Measurements from ENCODE around the gene SPIRE2.
"Not testable (repeated sequence)": the region's sequence is repeated elsewhere in the genome, so short reads cannot be mapped to it uniquely, and the experiment has no call there.

SPIRE2 gene

DNA sequence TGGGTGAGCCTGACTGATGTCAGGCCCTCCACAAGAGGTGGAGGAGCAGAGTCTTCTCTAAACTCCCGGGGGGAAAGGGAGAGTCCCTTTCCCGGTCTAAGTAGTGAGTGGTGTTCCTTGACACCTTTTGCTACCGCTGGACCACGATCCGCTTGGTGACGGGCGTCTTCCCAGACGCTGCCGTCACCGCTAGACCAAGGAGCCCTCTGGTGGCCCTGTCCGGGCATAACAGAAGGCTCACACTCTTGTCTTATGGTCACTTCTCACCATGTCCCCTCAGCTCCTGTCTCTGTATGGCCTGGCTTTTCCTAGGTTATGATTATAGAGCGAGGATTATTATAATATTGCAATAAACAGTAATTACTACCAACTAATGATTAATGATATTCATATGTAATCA is 35.2 kb upstream of the SPIRE2 start:
- H3K36me3 ChIP-seq (ENCODE audit: insufficient read depth, low read length), result peaks cover 22% of the 10 kb centered on the region
- H3K27me3 ChIP-seq (ENCODE audit: control insufficient read depth, insufficient read depth, low read length); H3K9ac ChIP-seq (ENCODE audit: low read depth, low read length); H3K4me2 ChIP-seq (ENCODE audit: low read length); H3K4me3 ChIP-seq (ENCODE audit: low read length); H3K4me1 ChIP-seq (ENCODE audit: control insufficient read depth, insufficient read depth, low read length); H3K9me3 ChIP-seq (replicated peaks; ENCODE audit: low read length): not testable (repeated sequence)

DNA sequence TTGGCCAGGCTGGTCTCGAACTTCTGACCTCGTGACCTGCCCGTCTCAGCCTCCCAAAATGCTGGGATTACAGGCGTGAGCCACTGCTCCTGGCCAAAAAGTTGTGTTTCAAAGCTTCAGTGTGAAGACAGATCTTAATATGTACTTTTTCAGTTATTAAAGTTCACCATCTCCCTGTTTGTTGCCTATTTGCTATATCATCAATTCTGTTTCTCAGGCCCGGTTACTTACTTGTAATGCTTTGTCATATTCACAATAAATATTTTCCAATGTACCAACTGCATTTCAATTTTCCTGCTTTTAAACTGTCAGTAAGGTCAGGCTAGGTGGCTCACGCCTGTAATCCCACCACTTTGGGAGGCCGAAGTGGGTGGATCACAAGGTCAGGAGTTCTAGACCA is 34.3 kb upstream of the SPIRE2 start:
- Histone ChIP-seq H3K27me3 (ENCODE audit: control insufficient read depth, insufficient read depth, low read length) (no peaks in the 10 kb centered on the region), H3K4me2 (ENCODE audit: low read length) (no peak overlapping the region), H3K9me3 (replicated peaks; ENCODE audit: low read length) (no peaks in the 10 kb centered on the region), H3K9ac (ENCODE audit: low read depth, low read length) (no peak overlapping the region), H3K4me3 (ENCODE audit: low read length) (no peak overlapping the region), H3K36me3 (ENCODE audit: insufficient read depth, low read length) (peaks cover 27% of the 10 kb centered on the region), H3K4me1 (ENCODE audit: control insufficient read depth, insufficient read depth, low read length) (no peaks in the 10 kb centered on the region)

DNA sequence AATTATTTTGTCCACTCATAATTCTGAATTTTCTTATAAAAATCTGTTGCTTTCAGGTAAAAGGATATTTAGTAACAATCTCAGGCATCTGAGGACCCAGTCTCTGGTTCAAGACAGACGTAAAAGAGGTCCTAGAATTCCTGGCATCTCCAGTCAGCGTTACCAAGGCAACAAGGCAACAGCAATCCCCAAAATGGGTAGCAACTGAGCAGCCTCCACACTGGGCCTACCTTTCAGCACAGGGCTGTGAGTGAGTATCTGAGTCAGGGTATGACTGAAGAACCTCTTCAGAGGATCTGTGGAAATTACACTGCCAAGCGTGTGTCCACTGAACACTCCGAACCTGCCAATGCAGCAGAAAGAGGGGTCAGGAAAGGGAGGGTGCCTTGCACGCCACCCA is 32.6 kb upstream of the SPIRE2 start:
- H3K27me3 ChIP-seq (ENCODE audit: control insufficient read depth, insufficient read depth, low read length), result no peaks in the 10 kb centered on the region
- no peak overlapping the region for H3K4me3 ChIP-seq (ENCODE audit: low read length)
- H3K4me2 ChIP-seq (ENCODE audit: low read length), result no peak overlapping the region
- H3K4me1 ChIP-seq (ENCODE audit: control insufficient read depth, insufficient read depth, low read length), result no peaks in the 10 kb centered on the region
- H3K9ac ChIP-seq (ENCODE audit: low read depth, low read length), result no peak overlapping the region
- H3K36me3 ChIP-seq (ENCODE audit: insufficient read depth, low read length), result peaks cover 23% of the 10 kb centered on the region
- H3K9me3 ChIP-seq (replicated peaks; ENCODE audit: low read length), result no peaks in the 10 kb centered on the region

DNA sequence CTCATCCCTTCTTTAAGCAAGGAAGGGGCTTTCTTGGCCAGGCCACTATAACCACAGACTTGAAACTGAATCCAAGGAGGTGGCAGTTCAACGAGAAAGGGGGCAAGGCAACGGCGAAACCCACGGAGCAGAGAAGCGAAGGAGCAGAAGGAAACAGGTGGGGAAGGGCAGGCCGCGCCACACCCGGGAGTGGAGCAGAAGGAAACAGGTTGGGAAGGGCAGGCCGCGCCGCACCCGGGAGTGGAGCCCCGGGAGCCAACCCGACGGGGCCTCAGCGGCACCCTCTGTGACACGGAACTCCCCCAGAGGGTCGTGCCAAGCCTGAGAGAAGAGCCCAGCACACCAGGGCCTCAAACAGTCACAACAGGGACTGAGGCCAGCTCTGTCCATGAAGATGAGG is 32.2 kb upstream of the SPIRE2 start:
- Histone ChIP-seq H3K4me3 (ENCODE audit: low read length) (no peak overlapping the region), H3K27me3 (ENCODE audit: control insufficient read depth, insufficient read depth, low read length) (no peaks in the 10 kb centered on the region), H3K4me2 (ENCODE audit: low read length) (no peak overlapping the region), H3K9me3 (replicated peaks; ENCODE audit: low read length) (no peaks in the 10 kb centered on the region), H3K36me3 (ENCODE audit: insufficient read depth, low read length) (peaks cover 19% of the 10 kb centered on the region), H3K4me1 (ENCODE audit: control insufficient read depth, insufficient read depth, low read length) (no peaks in the 10 kb centered on the region), H3K9ac (ENCODE audit: low read depth, low read length) (no peak overlapping the region)

DNA sequence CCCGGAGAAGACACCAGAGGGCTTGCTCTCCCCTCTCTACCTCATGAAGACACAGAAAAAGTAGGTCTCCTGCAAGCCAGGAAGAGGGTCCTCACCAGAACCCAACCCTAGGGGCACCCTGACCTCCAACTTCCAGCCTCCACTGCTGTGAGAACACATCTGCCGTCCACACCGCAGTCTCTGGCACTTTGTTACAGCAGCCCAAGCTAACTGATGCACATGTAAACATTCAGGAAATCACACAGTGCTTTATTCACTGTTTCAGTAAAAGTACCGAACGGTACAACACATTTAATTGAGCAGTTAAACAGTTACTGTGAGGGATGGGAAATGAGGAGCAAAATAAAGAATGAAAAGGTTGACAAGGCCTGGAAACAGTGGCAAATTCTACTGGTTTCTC is 30.1 kb upstream of the SPIRE2 start:
- Histone ChIP-seq H3K4me2 (ENCODE audit: low read length) (no peak overlapping the region), H3K9me3 (replicated peaks; ENCODE audit: low read length) (no peaks in the 10 kb centered on the region), H3K4me1 (ENCODE audit: control insufficient read depth, insufficient read depth, low read length) (no peaks in the 10 kb centered on the region), H3K36me3 (ENCODE audit: insufficient read depth, low read length) (peaks cover 13% of the 10 kb centered on the region), H3K27me3 (ENCODE audit: control insufficient read depth, insufficient read depth, low read length) (no peaks in the 10 kb centered on the region), H3K9ac (ENCODE audit: low read depth, low read length) (no peak overlapping the region), H3K4me3 (ENCODE audit: low read length) (no peak overlapping the region)

DNA sequence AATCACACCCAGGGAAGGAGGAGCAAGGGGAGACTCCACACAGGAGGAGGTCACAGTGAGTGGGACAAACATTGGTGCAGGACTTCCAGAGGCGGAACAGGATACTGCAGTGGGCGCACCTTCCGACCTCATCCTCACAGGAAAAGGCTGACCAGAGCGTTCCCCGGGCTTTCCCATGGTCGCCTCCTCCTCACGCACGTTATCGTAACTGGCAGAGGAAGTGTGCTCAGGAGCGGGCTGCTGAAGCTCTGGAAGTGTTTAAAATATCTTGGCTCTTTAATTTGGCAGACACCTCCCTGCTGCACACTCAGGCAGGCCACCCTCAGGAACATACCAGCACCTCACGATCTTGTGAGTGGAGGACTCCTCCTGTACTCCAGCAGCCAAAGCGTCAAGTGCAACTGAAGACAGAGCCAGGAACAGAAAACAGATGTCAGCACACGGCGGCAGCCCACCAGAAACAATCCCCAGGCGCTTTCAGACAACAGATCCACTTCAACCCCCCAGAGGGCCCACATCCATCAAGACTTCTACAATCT is 29.4 kb upstream of the SPIRE2 start:
- Histone ChIP-seq H3K27me3 (ENCODE audit: control insufficient read depth, insufficient read depth, low read length) (no peaks in the 10 kb centered on the region), H3K9me3 (replicated peaks; ENCODE audit: low read length) (no peaks in the 10 kb centered on the region), H3K36me3 (ENCODE audit: insufficient read depth, low read length) (peaks cover 14% of the 10 kb centered on the region), H3K4me3 (ENCODE audit: low read length) (no peak overlapping the region), H3K4me2 (ENCODE audit: low read length) (no peak overlapping the region), H3K9ac (ENCODE audit: low read depth, low read length) (no peak overlapping the region), H3K4me1 (ENCODE audit: control insufficient read depth, insufficient read depth, low read length) (no peaks in the 10 kb centered on the region)

DNA sequence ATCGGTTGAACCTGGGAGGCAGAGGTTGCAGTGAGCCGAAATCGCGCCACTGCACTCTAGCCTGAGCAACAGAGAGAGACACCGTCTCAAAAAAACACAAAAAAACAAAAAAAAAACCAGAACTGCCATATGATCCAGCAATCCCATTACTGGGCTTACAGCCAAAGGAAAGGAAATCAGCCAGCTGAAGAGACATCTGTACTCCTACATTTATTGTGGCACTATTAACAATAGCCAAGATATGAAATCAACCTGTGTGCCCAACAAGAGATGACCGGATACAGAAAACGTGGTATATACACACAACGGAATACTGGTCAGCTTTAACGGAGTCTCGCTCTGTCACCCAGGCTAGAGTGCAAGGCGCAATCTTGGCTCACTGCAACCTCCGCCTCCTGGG is 26.5 kb upstream of the SPIRE2 start:
- Histone ChIP-seq H3K4me2 (ENCODE audit: low read length) (no peak overlapping the region), H3K4me3 (ENCODE audit: low read length) (no peak overlapping the region), H3K4me1 (ENCODE audit: control insufficient read depth, insufficient read depth, low read length) (no peaks in the 10 kb centered on the region), H3K9me3 (replicated peaks; ENCODE audit: low read length) (no peaks in the 10 kb centered on the region), H3K36me3 (ENCODE audit: insufficient read depth, low read length) (peaks cover 14% of the 10 kb centered on the region), H3K27me3 (ENCODE audit: control insufficient read depth, insufficient read depth, low read length) (no peaks in the 10 kb centered on the region), H3K9ac (ENCODE audit: low read depth, low read length) (no peak overlapping the region)

DNA sequence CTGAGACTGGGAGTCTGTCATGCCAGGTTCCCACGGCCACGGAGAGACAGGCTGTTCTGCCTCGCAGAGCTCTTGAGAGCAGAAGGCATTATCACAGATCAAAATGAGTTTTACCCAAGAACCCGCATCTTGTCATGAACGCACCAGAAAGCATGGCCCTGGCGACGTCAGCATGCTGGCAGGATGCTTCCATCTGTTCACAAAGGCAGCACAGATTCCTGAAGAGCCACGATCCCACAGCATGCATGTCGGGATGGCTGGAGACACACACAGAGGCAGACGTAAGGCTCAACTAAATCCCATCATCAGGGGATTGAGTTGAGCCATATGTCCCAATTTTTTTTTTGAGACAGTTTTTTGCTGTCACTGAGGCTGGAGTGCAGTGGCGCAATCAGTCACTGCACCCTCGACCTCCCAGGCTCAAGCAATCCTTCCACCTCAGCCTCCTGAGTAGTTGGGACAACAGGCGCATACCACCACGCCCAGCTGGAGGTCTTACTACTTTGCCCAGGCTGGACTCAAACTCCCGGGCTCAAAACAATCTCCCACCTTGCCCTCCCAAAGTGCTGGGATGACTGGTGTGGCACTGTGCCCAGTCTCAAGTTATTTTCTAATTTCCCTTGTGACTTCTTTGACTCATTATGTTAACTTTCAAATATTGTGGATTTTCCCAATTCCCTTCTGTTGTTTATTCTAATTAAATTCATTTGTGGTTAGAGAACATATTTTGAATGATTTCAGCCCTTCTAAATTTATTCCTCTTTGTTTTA is 23.0 kb upstream of the SPIRE2 start:
- no peaks in the 10 kb centered on the region for H3K9me3 ChIP-seq (replicated peaks; ENCODE audit: low read length)
- H3K36me3 ChIP-seq (ENCODE audit: insufficient read depth, low read length), result peaks cover 11% of the 10 kb centered on the region
- no peaks in the 10 kb centered on the region for H3K27me3 ChIP-seq (ENCODE audit: control insufficient read depth, insufficient read depth, low read length)
- no peak overlapping the region for H3K4me3 ChIP-seq (ENCODE audit: low read length)
- no peak overlapping the region for H3K4me2 ChIP-seq (ENCODE audit: low read length)
- H3K4me1 ChIP-seq (ENCODE audit: control insufficient read depth, insufficient read depth, low read length), result no peaks in the 10 kb centered on the region
- no peak overlapping the region for H3K9ac ChIP-seq (ENCODE audit: low read depth, low read length)

DNA sequence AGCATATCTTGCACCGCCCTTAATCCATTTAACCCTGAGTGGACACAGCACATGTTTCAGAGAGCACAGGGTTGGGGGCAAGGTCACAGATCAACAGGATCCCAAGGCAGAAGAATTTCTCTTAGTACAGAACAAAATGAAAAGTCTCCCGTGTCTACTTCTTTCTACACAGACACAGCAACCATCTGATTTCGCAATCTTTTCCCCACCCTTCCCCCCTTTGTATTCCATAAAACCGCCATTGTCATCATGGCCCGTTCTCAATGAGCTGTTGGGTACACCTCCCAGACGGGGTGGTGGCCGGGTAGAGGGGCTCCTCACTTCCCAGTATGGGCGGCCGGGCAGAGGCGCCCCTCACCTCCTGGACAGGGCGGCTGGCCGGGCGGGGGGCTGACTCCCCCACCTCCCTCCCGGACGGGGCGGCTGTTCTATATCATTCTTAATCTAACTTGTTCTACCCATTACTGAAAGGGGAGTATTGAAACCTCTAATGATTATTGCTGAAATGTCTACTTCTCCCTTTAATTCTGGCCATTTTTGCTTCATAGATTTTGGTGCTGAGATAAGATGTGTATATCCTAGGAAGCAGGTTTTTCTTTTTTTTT is 21.6 kb upstream of the SPIRE2 start:
- peaks cover 15% of the 10 kb centered on the region for H3K36me3 ChIP-seq (ENCODE audit: insufficient read depth, low read length)
- not testable (repeated sequence) for H3K4me3 ChIP-seq (ENCODE audit: low read length); H3K4me2 ChIP-seq (ENCODE audit: low read length); H3K9me3 ChIP-seq (replicated peaks; ENCODE audit: low read length); H3K27me3 ChIP-seq (ENCODE audit: control insufficient read depth, insufficient read depth, low read length); H3K4me1 ChIP-seq (ENCODE audit: control insufficient read depth, insufficient read depth, low read length); H3K9ac ChIP-seq (ENCODE audit: low read depth, low read length)

DNA sequence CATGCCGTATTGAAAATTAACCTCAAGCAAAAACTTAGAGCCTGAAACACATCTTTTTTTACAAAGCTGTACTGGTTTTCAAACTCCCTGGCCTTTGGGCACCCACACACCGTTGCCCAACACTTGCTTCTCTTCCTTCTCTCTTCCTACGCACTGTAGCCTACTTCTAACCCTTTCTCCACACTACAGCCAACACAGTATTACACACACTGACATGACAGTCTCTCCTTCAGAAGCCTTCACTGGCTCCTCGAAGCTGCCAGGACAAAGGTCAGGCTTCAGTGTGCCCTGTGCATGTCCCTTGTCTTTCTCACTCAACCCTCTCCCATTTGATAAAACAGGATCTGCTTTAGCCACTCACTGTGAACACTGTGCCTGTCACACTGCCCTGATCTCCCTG is 19.8 kb upstream of the SPIRE2 start:
- H3K36me3 ChIP-seq (ENCODE audit: insufficient read depth, low read length), result peaks cover 9% of the 10 kb centered on the region
- H3K4me2 ChIP-seq (ENCODE audit: low read length), result no peak overlapping the region
- no peaks in the 10 kb centered on the region for H3K4me1 ChIP-seq (ENCODE audit: control insufficient read depth, insufficient read depth, low read length)
- H3K9me3 ChIP-seq (replicated peaks; ENCODE audit: low read length), result no peaks in the 10 kb centered on the region
- no peaks in the 10 kb centered on the region for H3K27me3 ChIP-seq (ENCODE audit: control insufficient read depth, insufficient read depth, low read length)
- no peak overlapping the region for H3K4me3 ChIP-seq (ENCODE audit: low read length)
- H3K9ac ChIP-seq (ENCODE audit: low read depth, low read length), result no peak overlapping the region

DNA sequence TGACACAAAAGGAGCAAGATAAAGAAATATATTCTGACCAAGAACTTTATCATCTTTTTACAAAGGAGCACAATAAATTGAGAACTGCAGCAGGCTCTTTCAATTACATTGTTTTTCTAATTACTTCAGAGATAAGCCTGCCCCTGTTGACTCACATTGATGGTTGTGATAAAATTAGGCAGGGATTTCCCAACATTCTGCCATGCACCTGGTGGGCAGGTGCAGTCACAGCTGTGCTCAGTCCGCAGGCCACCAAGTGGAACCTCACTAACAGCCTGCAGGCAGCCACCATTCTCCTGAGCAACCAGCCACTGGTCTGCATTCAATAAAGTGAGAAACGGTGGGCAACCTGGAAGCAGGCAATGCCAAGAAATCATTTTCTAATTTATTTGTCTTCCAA is 17.0 kb upstream of the SPIRE2 start:
- Histone ChIP-seq H3K27me3 (ENCODE audit: control insufficient read depth, insufficient read depth, low read length) (no peaks in the 10 kb centered on the region), H3K9me3 (replicated peaks; ENCODE audit: low read length) (no peaks in the 10 kb centered on the region), H3K4me2 (ENCODE audit: low read length) (no peak overlapping the region), H3K4me1 (ENCODE audit: control insufficient read depth, insufficient read depth, low read length) (no peaks in the 10 kb centered on the region), H3K36me3 (ENCODE audit: insufficient read depth, low read length) (peaks cover 9% of the 10 kb centered on the region), H3K9ac (ENCODE audit: low read depth, low read length) (no peak overlapping the region), H3K4me3 (ENCODE audit: low read length) (no peak overlapping the region)

Measured in skeletal muscle satellite cell (primary cell).